C4-2B (cell line): ENCODE data around the gene ARF1.

Experiments used
- CTCF ChIP-seq: fragments of 450-650 bp; conservative IDR thresholded peaks from 2 replicates; pipeline ENCODE4 v1.5.1; 2017; ENCODE audit warnings: mild to moderate bottlenecking
- ZFX ChIP-seq: fragments of 450-650 bp; IDR thresholded peaks from 2 replicates; pipeline ENCODE4 v1.6.1; 2017

GRCh38 chr1:228076796-228077430 lies 5.6 kb upstream of the ARF1 start:
- no peak for TF ChIP-seq CTCF
- TF ChIP-seq ZFX: no peak
